ENCODE measurements around the gene GLRX.

DNA sequence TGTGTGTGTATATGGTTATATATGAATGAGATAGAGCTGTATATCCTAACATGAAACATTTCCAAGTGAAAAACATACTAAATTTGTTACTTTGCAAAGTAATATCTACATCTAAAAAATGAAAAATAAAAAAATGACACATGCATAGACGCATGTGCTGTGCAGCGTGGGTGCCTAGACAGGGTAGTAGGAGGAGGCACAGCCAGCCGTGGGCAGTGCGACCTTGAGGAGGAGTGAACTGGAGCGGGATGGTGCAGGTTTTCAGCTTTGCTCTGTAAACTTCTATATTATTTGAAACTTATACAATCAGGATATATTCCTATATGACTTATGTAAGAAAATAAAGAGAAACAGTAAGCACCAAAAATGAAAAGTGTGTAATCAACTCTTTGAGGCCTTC lies 15.0 kb upstream of the GLRX start:
- TF ChIP-seq, protein P1, sequence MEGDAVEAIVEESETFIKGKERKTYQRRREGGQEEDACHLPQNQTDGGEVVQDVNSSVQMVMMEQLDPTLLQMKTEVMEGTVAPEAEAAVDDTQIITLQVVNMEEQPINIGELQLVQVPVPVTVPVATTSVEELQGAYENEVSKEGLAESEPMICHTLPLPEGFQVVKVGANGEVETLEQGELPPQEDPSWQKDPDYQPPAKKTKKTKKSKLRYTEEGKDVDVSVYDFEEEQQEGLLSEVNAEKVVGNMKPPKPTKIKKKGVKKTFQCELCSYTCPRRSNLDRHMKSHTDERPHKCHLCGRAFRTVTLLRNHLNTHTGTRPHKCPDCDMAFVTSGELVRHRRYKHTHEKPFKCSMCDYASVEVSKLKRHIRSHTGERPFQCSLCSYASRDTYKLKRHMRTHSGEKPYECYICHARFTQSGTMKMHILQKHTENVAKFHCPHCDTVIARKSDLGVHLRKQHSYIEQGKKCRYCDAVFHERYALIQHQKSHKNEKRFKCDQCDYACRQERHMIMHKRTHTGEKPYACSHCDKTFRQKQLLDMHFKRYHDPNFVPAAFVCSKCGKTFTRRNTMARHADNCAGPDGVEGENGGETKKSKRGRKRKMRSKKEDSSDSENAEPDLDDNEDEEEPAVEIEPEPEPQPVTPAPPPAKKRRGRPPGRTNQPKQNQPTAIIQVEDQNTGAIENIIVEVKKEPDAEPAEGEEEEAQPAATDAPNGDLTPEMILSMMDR (IDR thresholded peaks at IDR 0.05) = no peak
- no peak for TF ChIP-seq ZFX (IDR thresholded peaks at IDR 0.05; ENCODE audit: borderline replicate concordance)

All from 22Rv1 (cell line).